Measurements from ENCODE around the gene GPR135.

The GPR135 gene

GRCh38 chr14:59417311-59417710 lies 47.9 kb downstream of the GPR135 start:
- DNase-seq, result peak; percentile 28
- H3K27ac ChIP-seq, result no peak overlapping the region
- H3K36me3 ChIP-seq, result no peaks in the 10 kb centered on the region
- no peaks in the 10 kb centered on the region for H3K27me3 ChIP-seq (ENCODE audit: insufficient read depth, low read depth, severe bottlenecking)
- no peaks in the 10 kb centered on the region for H3K9me3 ChIP-seq (ENCODE audit: severe bottlenecking)
- H3K4me3 ChIP-seq (ENCODE audit: low read depth, low read length), result no peak overlapping the region
- TF ChIP-seq CTCF (IDR thresholded peaks at IDR 0.05; ENCODE audit: low read depth, low read length), result no peak

- Histone ChIP-seq H3K4me3 (ENCODE audit: low read depth, low read length) (no peak overlapping the region), H3K27me3 (ENCODE audit: insufficient read depth, low read depth, severe bottlenecking) (no peaks in the 10 kb centered on the region), H3K36me3 (no peaks in the 10 kb centered on the region), H3K27ac (no peak overlapping the region), H3K9me3 (ENCODE audit: severe bottlenecking) (no peaks in the 10 kb centered on the region)
- TF ChIP-seq CTCF (IDR thresholded peaks at IDR 0.05; ENCODE audit: low read depth, low read length), result no peak
- no peak for DNase-seq
Observed at GRCh38 chr14:59415836-59416602, 49.2 kb downstream of the GPR135 start.
